H1 (cell line): ENCODE data around the gene RPS6KA5. TPM values are rescaled to one million over a fixed set of nuclear protein-coding genes. Genes with fewer than 3 reads are reported as not detected.

Source experiments
- CTCF ChIA-PET: fragments of 300-600 bp; sonication (Branson Sonifier 250); formaldehyde crosslinking; loops from one replicate; lab custom pipeline; 2021; ENCODE audit not compliant: partially characterized antibody; lab: Charles Lee
- POLR2A ChIA-PET: fragments of 300-600 bp; sonication (Branson Sonifier 250); formaldehyde crosslinking; loops from one replicate; lab custom pipeline; 2021; ENCODE audit warnings: inconsistent platforms; ENCODE audit not compliant: partially characterized antibody; lab: Charles Lee
- DNase-seq, 2 experiments: peaks; one replicate each; pipeline versions ENCODE4 v3.0.0 to v3.0.0-alpha.2; 2010 to 2022; ENCODE audit warnings: low spot score in 2 of 2, low read depth in 1 of 2, mixed read lengths in 1 of 2
- FAIRE-seq: peaks from 2 replicates; lab custom pipeline; 2011; peaks lifted over from hg19 to GRCh38; lab: Jason Lieb, UNC
- H2AFZ ChIP-seq: 2 replicates; pipeline ENCODE4 v1.8.1; 2012; ENCODE audit warnings: low read length, inconsistent platforms
- H2AK5ac ChIP-seq: 2 replicates; pipeline ENCODE4 v1.6.1; 2013; ENCODE audit warnings: low read depth, low read length
- H2BK120ac ChIP-seq: replicated peaks from 2 replicates; pipeline ENCODE3; 2013; ENCODE audit warnings: low read depth, low read length, inconsistent platforms
- H2BK12ac ChIP-seq: 2 replicates; pipeline ENCODE4 v1.6.1; 2013; ENCODE audit warnings: low read depth, low read length
- H2BK15ac ChIP-seq: 2 replicates; pipeline ENCODE4 v1.6.1; 2013; ENCODE audit warnings: low read length
- H2BK20ac ChIP-seq: 2 replicates; pipeline ENCODE4 v1.6.1; 2013; ENCODE audit warnings: low read length
- H2BK5ac ChIP-seq: 2 replicates; pipeline ENCODE4 v1.6.1; 2013; ENCODE audit warnings: low read depth, low read length
- H3K14ac ChIP-seq: 2 replicates; pipeline ENCODE4 v1.6.1; 2013; ENCODE audit warnings: inconsistent platforms; ENCODE audit not compliant: insufficient read length
- H3K18ac ChIP-seq: 2 replicates; pipeline ENCODE4 v1.6.1; 2013; ENCODE audit warnings: low read length; ENCODE audit errors: extremely low read depth
- H3K23ac ChIP-seq: 2 replicates; pipeline ENCODE4 v1.6.1; 2013; ENCODE audit warnings: inconsistent platforms; ENCODE audit not compliant: insufficient read length
- H3K23me2 ChIP-seq: 2 replicates; pipeline ENCODE4 v1.6.1; 2013; ENCODE audit warnings: low read depth, low read length
- H3K27ac ChIP-seq: 2 replicates; pipeline ENCODE4 v1.6.1; 2011; ENCODE audit warnings: low read depth, low read length, inconsistent platforms
- H3K27me3 ChIP-seq, 4 experiments: replicated peaks in 1 of 4; 1 replicate in 1 of 4; 2 replicates in 3 of 4; pipeline versions ENCODE4 v1.6.1 to v1.8.1; 2011 to 2013; ENCODE audit warnings: low read length in 3 of 4, mild to moderate bottlenecking in 3 of 4, inconsistent platforms in 2 of 4, mixed read lengths in 2 of 4, moderate library complexity in 1 of 4; ENCODE audit not compliant: control insufficient read depth in 3 of 4, insufficient read depth in 3 of 4; ENCODE audit errors: extremely low read depth in 1 of 4
- H3K36me3 ChIP-seq, 4 experiments: 2 replicates each; pipeline versions ENCODE4 v1.6.1 to v1.8.1; 2011 to 2013; ENCODE audit warnings: mild to moderate bottlenecking in 4 of 4, low read length in 3 of 4, moderate library complexity in 2 of 4, control low read depth in 1 of 4, inconsistent platforms in 1 of 4; ENCODE audit not compliant: insufficient read depth in 4 of 4, control insufficient read depth in 2 of 4
- H3K4ac ChIP-seq: replicated peaks from 2 replicates; pipeline ENCODE3; 2013; ENCODE audit warnings: low read length, low read depth, mixed read lengths, inconsistent platforms; ENCODE audit not compliant: insufficient read length
- H3K4me1 ChIP-seq, 4 experiments: replicated peaks in 1 of 4; 1 replicate in 1 of 4; 2 replicates in 3 of 4; pipeline versions ENCODE4 v1.6.1 to v1.8.1; 2011 to 2013; ENCODE audit warnings: low read length in 3 of 4, inconsistent platforms in 2 of 4, mixed read lengths in 1 of 4; ENCODE audit not compliant: insufficient read depth in 4 of 4, control insufficient read depth in 3 of 4
- H3K4me2 ChIP-seq, 2 experiments: 2 replicates each; pipeline versions ENCODE4 v1.6.1 to v1.8.1; 2011 to 2013; ENCODE audit warnings: low read depth in 2 of 2, low read length in 2 of 2, control low read depth in 1 of 2, inconsistent platforms in 1 of 2, mild to moderate bottlenecking in 1 of 2; ENCODE audit not compliant: insufficient read depth in 1 of 2
- H3K4me3 ChIP-seq, 4 experiments: fragments of 200-600, 300-600 bp in 1 of 4; sonication (generic), shearing (Covaris generic), sonication (Bioruptor Twin) in 1 of 4; 2 replicates each; pipeline versions ENCODE4 v1.5.1 to v1.8.1; 2011 to 2016; ENCODE audit warnings: low read length in 4 of 4, low read depth in 3 of 4, control low read depth in 2 of 4, inconsistent platforms in 2 of 4, mild to moderate bottlenecking in 2 of 4, mixed read lengths in 1 of 4, moderate library complexity in 1 of 4; ENCODE audit not compliant: insufficient read depth in 2 of 4; ENCODE audit errors: extremely low read depth in 1 of 4
- H3K56ac ChIP-seq: replicated peaks from 2 replicates; pipeline ENCODE3; 2013; ENCODE audit warnings: low read depth, mild to moderate bottlenecking, mixed read lengths, low read length, inconsistent platforms; ENCODE audit not compliant: insufficient read length
- H3K79me1 ChIP-seq: 2 replicates; pipeline ENCODE4 v1.6.1; 2013; ENCODE audit warnings: low read depth, low read length, control low read depth
- H3K79me2 ChIP-seq, 2 experiments: 2 replicates each; pipeline versions ENCODE4 v1.6.1 to v1.8.1; 2012 to 2013; ENCODE audit warnings: low read length in 2 of 2, mild to moderate bottlenecking in 2 of 2, inconsistent platforms in 1 of 2; ENCODE audit not compliant: insufficient read depth in 2 of 2, control insufficient read depth in 1 of 2
- H3K9ac ChIP-seq, 4 experiments: replicated peaks in 1 of 4; 1 replicate in 1 of 4; 2 replicates in 3 of 4; pipeline versions ENCODE4 v1.6.1 to v1.8.1; 2011 to 2013; ENCODE audit warnings: low read depth in 3 of 4, low read length in 3 of 4, control low read depth in 2 of 4, mild to moderate bottlenecking in 2 of 4, moderate library complexity in 2 of 4, inconsistent platforms in 1 of 4; ENCODE audit errors: extremely low read depth in 1 of 4
- H3K9me3 ChIP-seq, 2 experiments: 2 replicates each; pipeline versions ENCODE4 v1.6.1 to v1.8.1; 2012 to 2013; ENCODE audit warnings: mild to moderate bottlenecking in 2 of 2, moderate library complexity in 2 of 2, control low read depth in 1 of 2, inconsistent platforms in 1 of 2, low read depth in 1 of 2, low read length in 1 of 2, mixed read lengths in 1 of 2; ENCODE audit not compliant: insufficient read depth in 2 of 2
- H4K20me1 ChIP-seq, 2 experiments: replicated peaks in 1 of 2; 2 replicates each; pipeline versions ENCODE3 to v1.8.1; 2011 to 2013; ENCODE audit warnings: inconsistent platforms in 2 of 2, low read length in 2 of 2, mild to moderate bottlenecking in 1 of 2; ENCODE audit not compliant: insufficient read depth in 2 of 2, control insufficient read depth in 1 of 2
- H4K5ac ChIP-seq: 2 replicates; pipeline ENCODE4 v1.6.1; 2013; ENCODE audit warnings: low read length, low read depth, mixed read lengths, inconsistent platforms; ENCODE audit not compliant: insufficient read length
- H4K8ac ChIP-seq: 2 replicates; pipeline ENCODE4 v1.8.0; 2013; ENCODE audit warnings: mild to moderate bottlenecking, moderate library complexity, low read length, inconsistent platforms; ENCODE audit not compliant: insufficient read depth; ENCODE audit errors: extremely low read depth
- H4K91ac ChIP-seq: replicated peaks from 2 replicates; pipeline ENCODE3; 2013; ENCODE audit warnings: low read length, mixed read lengths, inconsistent platforms; ENCODE audit not compliant: insufficient read length
- CHD2 ChIP-seq: IDR thresholded peaks from 2 replicates; pipeline ENCODE4 v1.6.1; 2012; ENCODE audit warnings: low read length, improper control_type of control experiment
- CTBP2 ChIP-seq: IDR thresholded peaks from 2 replicates; pipeline ENCODE4 v1.7.0; 2011; ENCODE audit warnings: borderline replicate concordance, mild to moderate bottlenecking, moderate library complexity, mixed read lengths, low read length; ENCODE audit not compliant: insufficient read depth, insufficient read length
- CTCF ChIP-seq, 3 experiments: IDR thresholded peaks; 1 replicate in 2 of 3; 2 replicates in 1 of 3; pipeline versions ENCODE4 v1.5.1 to v1.6.1; 2011; ENCODE audit warnings: low read length in 3 of 3, mild to moderate bottlenecking in 3 of 3, inconsistent platforms in 2 of 3, low read depth in 1 of 3, moderate library complexity in 1 of 3; ENCODE audit not compliant: insufficient read depth in 1 of 3; ENCODE audit errors: control extremely low read depth in 1 of 3
- EGR1 ChIP-seq: IDR thresholded peaks from 2 replicates; pipeline ENCODE4 v1.6.1; 2011; ENCODE audit warnings: low read depth, low read length, borderline replicate concordance
- GABPA ChIP-seq: IDR thresholded peaks from 2 replicates; pipeline ENCODE4 v1.6.1; 2011; ENCODE audit warnings: mild to moderate bottlenecking, low read length, moderate library complexity, borderline replicate concordance; ENCODE audit not compliant: insufficient read depth
- JUN ChIP-seq: IDR thresholded peaks from 2 replicates; pipeline ENCODE4 v1.6.1; 2011; ENCODE audit warnings: low read depth, mild to moderate bottlenecking, improper control_type of control experiment, low read length
- KDM5A ChIP-seq: fragments of 200-600 bp; IDR thresholded peaks from 2 replicates; pipeline ENCODE4 v1.7.1; 2012; ENCODE audit warnings: mild to moderate bottlenecking, low read length, inconsistent platforms, mixed read lengths
- RBBP5 ChIP-seq: IDR thresholded peaks from 2 replicates; pipeline ENCODE4 v1.7.1; 2012; ENCODE audit warnings: low read depth, mild to moderate bottlenecking, inconsistent platforms, low read length, moderate library complexity, borderline replicate concordance
- SIX5 ChIP-seq: IDR thresholded peaks from 2 replicates; pipeline ENCODE4 v1.6.1; 2011; ENCODE audit warnings: mild to moderate bottlenecking, low read depth, low read length
- WGBS, 2 experiments: shearing (Covaris generic) in 1 of 2; methylation state at CpG; one replicate each; pipeline versions ENCODE4 v1.1.6 to v1.1.7; 2013 to 2015; ENCODE audit warnings: low lambda C conversion rate in 2 of 2, mixed read lengths in 2 of 2, inconsistent platforms in 1 of 2, low coverage in 1 of 2, missing lambda C conversion rate in 1 of 2; ENCODE audit not compliant: insufficient replicate concordance in 2 of 2, insufficient coverage in 1 of 2, insufficient read length in 1 of 2; ENCODE audit errors: extremely low coverage in 1 of 2, missing lambda C conversion rate in 1 of 2; 5-methylcytosine and 5-hydroxymethylcytosine counted together
- polyA plus RNA-seq, 7 experiments: library from polyadenylated mRNA; depleted of rRNA in 3 of 7; stranded (reverse) in 5 of 7; unstranded in 2 of 7; fragments of >200 nt in 5 of 7; fragments of 200-250 nt in 2 of 7; gene quantifications; 1 replicate in 5 of 7; 2 replicates in 1 of 7; 4 replicates in 1 of 7; pipeline versions ENCODE4 v1.2.1 to v1.2.3, GENCODE V29; 2011 to 2013; ENCODE audit warnings: missing spikeins in 2 of 7, mixed read lengths in 2 of 7
- total RNA-seq: library from RNA; stranded (reverse); fragmentation: NEBNext Ultra II Directional; extraction: Animal tissue kit (Norgen Biotek cat#: 25700); gene quantifications from 2 replicates; pipeline ENCODE4 v1.2.1, GENCODE V29; 2021

Gene RPS6KA5
- total and polyA plus RNA-seq, 2 of the 8 experiments (the other 6 are each of a cell fraction or from before 2014, with no cell fraction given) = 0.85 to 3.1 TPM

DNA sequence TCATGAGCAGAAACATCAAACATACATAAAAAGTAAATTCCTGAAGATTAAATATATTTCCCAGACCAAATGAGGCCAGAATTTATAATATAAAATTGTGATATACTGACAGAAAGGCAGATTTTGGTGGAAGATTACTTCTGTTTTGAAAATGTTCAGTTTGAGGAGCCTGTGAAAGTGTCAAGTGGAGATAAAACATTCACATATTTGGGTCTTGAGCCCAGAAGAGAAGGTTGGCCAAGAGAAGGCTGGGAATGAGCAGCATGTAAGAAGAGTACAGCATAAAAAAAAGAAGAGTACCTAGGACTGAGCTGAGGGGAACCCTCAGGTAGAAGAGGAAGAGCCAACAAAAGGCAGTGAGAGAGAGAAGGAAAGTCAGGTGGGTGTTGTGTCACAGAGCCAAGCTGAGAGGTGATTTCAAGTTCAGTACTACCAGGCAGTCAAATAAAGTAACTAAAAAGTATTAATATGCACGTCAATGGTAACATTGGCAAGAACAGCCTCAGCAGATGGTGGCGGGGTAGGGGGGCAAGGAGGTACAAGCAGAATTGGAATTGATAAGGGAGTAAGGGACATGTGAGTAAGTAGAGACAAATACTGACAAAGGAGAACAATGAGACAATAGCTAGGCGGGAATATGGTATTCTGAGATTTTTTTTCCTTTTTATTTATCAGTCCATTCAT, 123.5 kb downstream of the RPS6KA5 start:
- H3K4me2 ChIP-seq = no peak overlapping the region
- no peak overlapping the region for H3K14ac ChIP-seq
- no peak overlapping the region for H3K18ac ChIP-seq
- ChIA-PET POLR2A (interaction anchor here (0.6 kb wide), 1 partner anchor 527 kb away, joined by 4 read pairs; no protein-coding TSS in a partner anchor), CTCF (interaction anchor here (0.9 kb wide), 1 partner anchor 11 kb away, joined by 3 read pairs; no protein-coding TSS in a partner anchor)
- H3K9me3 ChIP-seq = peaks cover 18 to 19% of the 10 kb centered on the region in 2 experiments
- no peaks in the 10 kb centered on the region for H3K79me2 ChIP-seq
- H3K36me3 ChIP-seq = no peaks in the 10 kb centered on the region
- no peak overlapping the region for H3K4ac ChIP-seq
- H4K20me1 ChIP-seq = no peaks in the 10 kb centered on the region
- H2AK5ac ChIP-seq = no peak overlapping the region
- no peak overlapping the region for H2BK5ac ChIP-seq
- no peak overlapping the region for H3K4me3 ChIP-seq
- no peaks in the 10 kb centered on the region for H3K4me1 ChIP-seq
- no peak overlapping the region for H2BK120ac ChIP-seq
- DNase-seq (no peak), FAIRE-seq (no peak)
- H3K79me1 ChIP-seq = no peaks in the 10 kb centered on the region
- no peak overlapping the region for H4K91ac ChIP-seq
- no peak overlapping the region for H2BK20ac ChIP-seq
- H2BK12ac ChIP-seq = no peak overlapping the region
- no peak overlapping the region for H4K5ac ChIP-seq
- no peak overlapping the region for H2AFZ ChIP-seq
- H2BK15ac ChIP-seq = no peak overlapping the region
- H3K27ac ChIP-seq = no peak overlapping the region
- no peak overlapping the region for H3K56ac ChIP-seq
- H3K23ac ChIP-seq = no peak overlapping the region
- peaks cover 0 to 1% (median 0%) of the 10 kb centered on the region in 4 experiments; a peak in 1 of 7 replicates for H3K27me3 ChIP-seq
- no peak overlapping the region for H3K9ac ChIP-seq
- WGBS, 2 experiments = 90% methylated on average over 3 of the region's 3 CpGs; no CpG with 5 or more reads in 1 of the 2 experiments
- no peaks in the 10 kb centered on the region; the same call in 1 of the 2 replicates for H3K23me2 ChIP-seq
- H4K8ac ChIP-seq = no peak overlapping the region
- TF ChIP-seq JUN (no peak), KDM5A (no peak), GABPA (no peak), CTCF (IDR thresholded peaks at IDR 0.05; ENCODE audit: control extremely low read depth in 1 of 3, insufficient read depth in 1 of 3, low read depth in 1 of 3, low read length in 3 of 3) (no peak), CTBP2 (no peak), EGR1 (no peak), SIX5 (no peak), RBBP5 (no peak), CHD2 (no peak)
